Measurements from ENCODE around the gene RFLNA.

RFLNA gene

GRCh38 chr12:124294780-124295341, at the start of gene RFLNA:
RFLNA (plus strand) TSS chr12:124295093; CDS start chr12:124295430, 337 bp downstream.
- DNase-seq (ENCODE audit: low read depth), result peak; percentile 15

GRCh38 chr12:124247331-124247730, 47.6 kb upstream of the RFLNA start:
- DNase-seq (ENCODE audit: low read depth), result no peak

GRCh38 chr12:124248941-124249825, 45.7 kb upstream of the RFLNA start:
- no peak for DNase-seq (ENCODE audit: low read depth)

GRCh38 chr12:124251186-124251585, 43.7 kb upstream of the RFLNA start:
- no peak for DNase-seq (ENCODE audit: low read depth)

GRCh38 chr12:124252964-124253363, 41.9 kb upstream of the RFLNA start:
- no peak for DNase-seq (ENCODE audit: low read depth)

- no peak for DNase-seq (ENCODE audit: low read depth)
Observed at GRCh38 chr12:124254126-124254525, 40.8 kb upstream of the RFLNA start.

- DNase-seq (ENCODE audit: low read depth), result peak; percentile 81
Observed at GRCh38 chr12:124259154-124260066, 35.5 kb upstream of the RFLNA start.

GRCh38 chr12:124261885-124262284, 33.0 kb upstream of the RFLNA start:
- DNase-seq (ENCODE audit: low read depth), result no peak

GRCh38 chr12:124264089-124264795, 30.7 kb upstream of the RFLNA start:
- DNase-seq (ENCODE audit: low read depth), result no peak

- no peak for DNase-seq (ENCODE audit: low read depth)
Observed at GRCh38 chr12:124264879-124265278, 30.0 kb upstream of the RFLNA start.

GRCh38 chr12:124267205-124267778, 27.6 kb upstream of the RFLNA start:
- no peak for DNase-seq (ENCODE audit: low read depth)

GRCh38 chr12:124270671-124271070, 24.2 kb upstream of the RFLNA start:
- DNase-seq (ENCODE audit: low read depth), result no peak

- DNase-seq (ENCODE audit: low read depth), result peak; percentile 24
Observed at GRCh38 chr12:124273630-124274029, 21.3 kb upstream of the RFLNA start.

GRCh38 chr12:124276337-124276736, 18.6 kb upstream of the RFLNA start:
- DNase-seq (ENCODE audit: low read depth), result no peak

GRCh38 chr12:124277394-124278241, 17.3 kb upstream of the RFLNA start:
- no peak for DNase-seq (ENCODE audit: low read depth)

- peak; percentile 41 for DNase-seq (ENCODE audit: low read depth)
Observed at GRCh38 chr12:124278389-124279101, 16.3 kb upstream of the RFLNA start.

- no peak for DNase-seq (ENCODE audit: low read depth)
Observed at GRCh38 chr12:124279315-124279714, 15.6 kb upstream of the RFLNA start.

GRCh38 chr12:124279846-124280360, 15.0 kb upstream of the RFLNA start:
- DNase-seq (ENCODE audit: low read depth), result peak; percentile 19

GRCh38 chr12:124281309-124281708, 13.6 kb upstream of the RFLNA start:
- no peak for DNase-seq (ENCODE audit: low read depth)

GRCh38 chr12:124282287-124282686, 12.6 kb upstream of the RFLNA start:
- no peak for DNase-seq (ENCODE audit: low read depth)

All from amniotic epithelial cell (primary cell).